Stomach (tissue), 4 donors: Measurements from ENCODE around the gene LRRC27.

ENCODE experiments used
- CTCF ChIP-seq, 7 experiments: fragments of 450-650 bp in 4 of 7; fragments of 200-600 bp in 3 of 7; sonication (generic) in 3 of 7; IDR thresholded peaks; one replicate each; pipeline ENCODE4 v1.5.1; 2016 to 2019; ENCODE audit warnings: antibody characterized with exemption in 7 of 7, control low read depth in 2 of 7, mild to moderate bottlenecking in 1 of 7
- POLR2A ChIP-seq, 4 donors: fragments of 450-650 bp; IDR thresholded peaks; one replicate each; pipeline ENCODE4 v1.6.1; 2016; ENCODE audit warnings: antibody characterized with exemption in 4 of 4, control low read depth in 2 of 4, mild to moderate bottlenecking in 1 of 4, moderate library complexity in 1 of 4

GRCh38 chr10:132361581-132362101 lies 29.6 kb downstream of the LRRC27 start:
- TF ChIP-seq CTCF (IDR thresholded peaks at IDR 0.05) (no peak), POLR2A (IDR thresholded peaks at IDR 0.05) (no peak)
